SK-N-SH (cell line): Measurements from ENCODE around the gene SETD7. TPM values are rescaled to one million over a fixed set of nuclear protein-coding genes. Genes with fewer than 3 reads are reported as not detected.

Experiments
- CTCF ChIA-PET: fragments of 300-600, 350-600 bp; formaldehyde crosslinking; extraction: SDS; loops from one replicate; lab custom pipeline; 2021; lab: Yijun Ruan, JAX
- POLR2A ChIA-PET: fragments of 350-600 bp; sonication (Branson Sonifier 250); formaldehyde crosslinking; extraction: SDS; loops from one replicate; lab custom pipeline; 2020; ENCODE audit warnings: antibody characterized with exemption, inconsistent platforms; lab: Yijun Ruan, JAX
- DNase-seq: peaks from one replicate; pipeline ENCODE4 v3.0.0; 2012
- H2AFZ ChIP-seq: fragments of 200-600 bp; sonication (generic); 2 replicates; pipeline ENCODE4 v1.8.1; 2016; ENCODE audit warnings: antibody characterized with exemption, mild to moderate bottlenecking, low read depth
- H3F3A ChIP-seq: fragments of 200-600 bp; sonication (generic); replicated peaks from 2 replicates; pipeline ENCODE3; 2016; ENCODE audit warnings: antibody characterized with exemption, mild to moderate bottlenecking; ENCODE audit not compliant: insufficient read depth
- H3K27ac ChIP-seq, 2 experiments: fragments of 200-500 bp in 1 of 2; fragments of 200-600 bp in 1 of 2; sonication (Bioruptor generic) in 1 of 2; sonication (generic), shearing (Covaris generic) in 1 of 2; 2 replicates each; pipeline versions ENCODE4 v1.5.1 to v1.6.1; 2014 to 2016; ENCODE audit warnings: low read depth in 2 of 2, inconsistent platforms in 1 of 2, low read length in 1 of 2, mild to moderate bottlenecking in 1 of 2, mixed read lengths in 1 of 2
- H3K27me3 ChIP-seq: fragments of 200-600 bp; sonication (generic), shearing (Covaris generic); 2 replicates; pipeline ENCODE4 v1.6.1; 2016; ENCODE audit warnings: mixed run types; ENCODE audit not compliant: insufficient read depth
- H3K36me3 ChIP-seq, 2 experiments: fragments of 200-500 bp in 1 of 2; fragments of 200-600 bp in 1 of 2; sonication (Bioruptor generic) in 1 of 2; sonication (generic) in 1 of 2; replicated peaks in 1 of 2; 2 replicates each; pipeline versions ENCODE3 to v1.5.1; 2014 to 2016; ENCODE audit warnings: low read length in 1 of 2, mild to moderate bottlenecking in 1 of 2; ENCODE audit not compliant: insufficient read depth in 2 of 2, control insufficient read depth in 1 of 2
- H3K4me1 ChIP-seq, 2 experiments: fragments of 200-500 bp in 1 of 2; fragments of 200-600 bp in 1 of 2; sonication (Bioruptor generic) in 1 of 2; sonication (generic), shearing (Covaris generic) in 1 of 2; 2 replicates each; pipeline versions ENCODE4 v1.5.1 to v1.6.1; 2014 to 2016; ENCODE audit warnings: low read depth in 1 of 2, low read length in 1 of 2, mixed run types in 1 of 2; ENCODE audit not compliant: insufficient read depth in 2 of 2, control insufficient read depth in 1 of 2
- H3K4me2 ChIP-seq: fragments of 200-600 bp; sonication (generic), shearing (Covaris generic); 2 replicates; pipeline ENCODE4 v1.6.1; 2017; ENCODE audit warnings: mixed run types
- H3K4me3 ChIP-seq, 2 experiments: fragments of 200-500 bp in 1 of 2; fragments of 200-600 bp in 1 of 2; sonication (Bioruptor generic) in 1 of 2; sonication (generic), shearing (Covaris generic) in 1 of 2; 2 replicates each; pipeline versions ENCODE4 v1.5.1 to v1.8.1; 2014 to 2016; ENCODE audit warnings: low read depth in 2 of 2, inconsistent platforms in 1 of 2, low read length in 1 of 2, mild to moderate bottlenecking in 1 of 2, mixed read lengths in 1 of 2, moderate library complexity in 1 of 2
- H3K79me2 ChIP-seq: fragments of 200-600 bp; sonication (generic); 2 replicates; pipeline ENCODE4 v1.8.1; 2017; ENCODE audit warnings: mild to moderate bottlenecking; ENCODE audit not compliant: insufficient read depth
- H3K9ac ChIP-seq: fragments of 200-600 bp; sonication (generic); 2 replicates; pipeline ENCODE4 v1.6.1; 2017; ENCODE audit warnings: mixed run types
- H3K9me2 ChIP-seq: fragments of 200-600 bp; sonication (generic); 2 replicates; pipeline ENCODE4 v1.6.1; 2017; ENCODE audit warnings: mixed run types
- H3K9me3 ChIP-seq: fragments of 200-600 bp; sonication (generic); 2 replicates; pipeline ENCODE4 v1.6.1; 2017; ENCODE audit warnings: mixed run types, mild to moderate bottlenecking, moderate library complexity
- H4K20me1 ChIP-seq: fragments of 200-600 bp; sonication (generic); 2 replicates; pipeline ENCODE4 v1.6.1; 2017; ENCODE audit warnings: mild to moderate bottlenecking, mixed run types; ENCODE audit not compliant: insufficient read depth
- EP300 ChIP-seq, 2 experiments: IDR thresholded peaks; 2 replicates each; pipeline versions ENCODE4 v1.4.0 to v1.6.1; 2012; ENCODE audit warnings: borderline replicate concordance in 1 of 2, low read depth in 1 of 2, low read length in 1 of 2
- EZH2phosphoT487 ChIP-seq: fragments of 200-600 bp; sonication (generic); IDR thresholded peaks from 2 replicates; pipeline ENCODE4 v1.6.1; 2017; ENCODE audit warnings: low read depth, mixed run types, mild to moderate bottlenecking, antibody characterized with exemption, moderate library complexity, borderline replicate concordance
- FOSL2 ChIP-seq: IDR thresholded peaks from 2 replicates; pipeline ENCODE4 v1.4.0; 2012; ENCODE audit warnings: low read depth, mild to moderate bottlenecking, moderate library complexity, borderline replicate concordance
- FOXJ3 ChIP-seq: sonication (generic); formaldehyde crosslinking; IDR thresholded peaks from 2 replicates; pipeline ENCODE4 v1.5.1; 2020; ENCODE audit warnings: mild to moderate bottlenecking, missing genetic modification reagents
- GABPA ChIP-seq: IDR thresholded peaks from 2 replicates; pipeline ENCODE4 v1.4.0; 2012; ENCODE audit warnings: low read depth, mild to moderate bottlenecking
- GATA2 ChIP-seq: sonication (generic); formaldehyde crosslinking; IDR thresholded peaks from 2 replicates; pipeline ENCODE4 v1.5.0; 2020; ENCODE audit warnings: mild to moderate bottlenecking, missing genetic modification reagents
- JUND ChIP-seq: IDR thresholded peaks from 2 replicates; pipeline ENCODE4 v1.4.0; 2012
- NFIC ChIP-seq: IDR thresholded peaks from 2 replicates; pipeline ENCODE4 v1.4.0; 2012; ENCODE audit warnings: borderline replicate concordance
- NRF1 ChIP-seq: IDR thresholded peaks from 2 replicates; pipeline ENCODE4 v1.6.1; 2012; ENCODE audit warnings: low read depth, mild to moderate bottlenecking, low read length
- RAD21 ChIP-seq: IDR thresholded peaks from 2 replicates; pipeline ENCODE4 v1.6.1; 2012; ENCODE audit warnings: mild to moderate bottlenecking, low read length
- RXRA ChIP-seq: IDR thresholded peaks from 2 replicates; pipeline ENCODE4 v1.4.0; 2012; ENCODE audit warnings: low read depth, mild to moderate bottlenecking, borderline replicate concordance
- TAF1 ChIP-seq: IDR thresholded peaks from 2 replicates; pipeline ENCODE4 v1.6.1; 2012; ENCODE audit warnings: low read depth, mild to moderate bottlenecking, low read length, moderate library complexity, borderline replicate concordance
- TCF12 ChIP-seq: IDR thresholded peaks from 2 replicates; pipeline ENCODE4 v1.4.0; 2012
- YY1 ChIP-seq: IDR thresholded peaks from 2 replicates; pipeline ENCODE4 v1.4.0; 2012; ENCODE audit warnings: low read depth, mild to moderate bottlenecking
- WGBS: methylation state at CpG from one replicate; pipeline ENCODE4 v1.1.6; 2017; ENCODE audit warnings: low lambda C conversion rate; 5-methylcytosine and 5-hydroxymethylcytosine counted together
- polyA plus RNA-seq, 3 experiments: library from polyadenylated mRNA; depleted of rRNA; stranded (reverse); fragments of >200 nt; gene quantifications; 2 replicates each; pipeline ENCODE4 v1.2.3, GENCODE V29; 2012
- TF ChIP-seq, protein P1 (sequence below): fragments of 150-350 bp; IDR thresholded peaks from 2 replicates; pipeline ENCODE4 v1.6.1; 2016; ENCODE audit warnings: mild to moderate bottlenecking, low read depth, low read length
- TF ChIP-seq, protein P2 (sequence below): IDR thresholded peaks from 2 replicates; pipeline ENCODE4 v1.6.1; 2012; ENCODE audit warnings: mild to moderate bottlenecking, low read depth, low read length, moderate library complexity
- TF ChIP-seq, protein P3 (sequence below): IDR thresholded peaks from 2 replicates; pipeline ENCODE4; 2012
- TF ChIP-seq, protein P4 (sequence below): fragments of 150-350 bp; IDR thresholded peaks from 2 replicates; pipeline ENCODE4 v1.6.1; 2017; ENCODE audit warnings: antibody characterized with exemption, low read length, low read depth, borderline replicate concordance

Gene SETD7
- polyA plus RNA-seq, 1 of the 3 experiments (the other 2 are of a cell fraction) = 5.0 TPM

DNA sequence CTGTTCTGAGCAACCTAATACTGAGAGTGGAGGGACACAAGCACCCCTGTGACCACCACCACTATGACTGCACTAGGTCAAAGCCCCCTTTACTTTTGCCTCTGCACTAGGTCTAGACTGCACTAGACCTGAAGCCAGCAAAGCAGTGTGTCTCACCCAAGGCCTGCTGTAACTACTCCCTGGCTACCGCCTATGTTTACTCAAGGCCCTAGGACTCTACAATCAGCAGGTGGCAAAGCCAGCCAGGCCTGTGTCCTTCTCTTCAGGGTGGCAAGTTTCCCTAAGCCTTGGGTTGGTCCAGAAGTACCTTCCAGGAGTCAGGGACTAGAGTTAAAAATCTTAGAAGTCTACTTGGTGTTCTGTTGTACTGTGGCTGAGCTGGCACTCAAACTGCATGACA, 86.2 kb downstream of the SETD7 start:
- Histone ChIP-seq H2AFZ (no peak overlapping the region), H3K36me3 (peaks cover 14 to 27% of the 10 kb centered on the region in 2 experiments), H4K20me1 (no peaks in the 10 kb centered on the region), H3K9me2 (no peaks in the 10 kb centered on the region), H3K9me3 (no peaks in the 10 kb centered on the region; the same call in 1 of the 2 replicates), H3K9ac (no peak overlapping the region)
- 88% methylated on average over 1 of the region's 1 CpG for WGBS
- no peak for TF ChIP-seq GABPA
- no peak for TF ChIP-seq EZH2phosphoT487
- TF ChIP-seq, protein P1, sequence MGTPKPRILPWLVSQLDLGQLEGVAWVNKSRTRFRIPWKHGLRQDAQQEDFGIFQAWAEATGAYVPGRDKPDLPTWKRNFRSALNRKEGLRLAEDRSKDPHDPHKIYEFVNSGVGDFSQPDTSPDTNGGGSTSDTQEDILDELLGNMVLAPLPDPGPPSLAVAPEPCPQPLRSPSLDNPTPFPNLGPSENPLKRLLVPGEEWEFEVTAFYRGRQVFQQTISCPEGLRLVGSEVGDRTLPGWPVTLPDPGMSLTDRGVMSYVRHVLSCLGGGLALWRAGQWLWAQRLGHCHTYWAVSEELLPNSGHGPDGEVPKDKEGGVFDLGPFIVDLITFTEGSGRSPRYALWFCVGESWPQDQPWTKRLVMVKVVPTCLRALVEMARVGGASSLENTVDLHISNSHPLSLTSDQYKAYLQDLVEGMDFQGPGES = no peak
- no peak for TF ChIP-seq TAF1
- no peak for TF ChIP-seq RXRA
- TF ChIP-seq, protein P2, sequence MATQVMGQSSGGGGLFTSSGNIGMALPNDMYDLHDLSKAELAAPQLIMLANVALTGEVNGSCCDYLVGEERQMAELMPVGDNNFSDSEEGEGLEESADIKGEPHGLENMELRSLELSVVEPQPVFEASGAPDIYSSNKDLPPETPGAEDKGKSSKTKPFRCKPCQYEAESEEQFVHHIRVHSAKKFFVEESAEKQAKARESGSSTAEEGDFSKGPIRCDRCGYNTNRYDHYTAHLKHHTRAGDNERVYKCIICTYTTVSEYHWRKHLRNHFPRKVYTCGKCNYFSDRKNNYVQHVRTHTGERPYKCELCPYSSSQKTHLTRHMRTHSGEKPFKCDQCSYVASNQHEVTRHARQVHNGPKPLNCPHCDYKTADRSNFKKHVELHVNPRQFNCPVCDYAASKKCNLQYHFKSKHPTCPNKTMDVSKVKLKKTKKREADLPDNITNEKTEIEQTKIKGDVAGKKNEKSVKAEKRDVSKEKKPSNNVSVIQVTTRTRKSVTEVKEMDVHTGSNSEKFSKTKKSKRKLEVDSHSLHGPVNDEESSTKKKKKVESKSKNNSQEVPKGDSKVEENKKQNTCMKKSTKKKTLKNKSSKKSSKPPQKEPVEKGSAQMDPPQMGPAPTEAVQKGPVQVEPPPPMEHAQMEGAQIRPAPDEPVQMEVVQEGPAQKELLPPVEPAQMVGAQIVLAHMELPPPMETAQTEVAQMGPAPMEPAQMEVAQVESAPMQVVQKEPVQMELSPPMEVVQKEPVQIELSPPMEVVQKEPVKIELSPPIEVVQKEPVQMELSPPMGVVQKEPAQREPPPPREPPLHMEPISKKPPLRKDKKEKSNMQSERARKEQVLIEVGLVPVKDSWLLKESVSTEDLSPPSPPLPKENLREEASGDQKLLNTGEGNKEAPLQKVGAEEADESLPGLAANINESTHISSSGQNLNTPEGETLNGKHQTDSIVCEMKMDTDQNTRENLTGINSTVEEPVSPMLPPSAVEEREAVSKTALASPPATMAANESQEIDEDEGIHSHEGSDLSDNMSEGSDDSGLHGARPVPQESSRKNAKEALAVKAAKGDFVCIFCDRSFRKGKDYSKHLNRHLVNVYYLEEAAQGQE = no peak
- TF ChIP-seq GATA2 (CRISPR knock-in tag) = no peak
- TF ChIP-seq, all 33 proteins: peak for 0
- Histone ChIP-seq H3K27me3 (no peaks in the 10 kb centered on the region), H3K79me2 (peaks cover 64% of the 10 kb centered on the region), H3K4me2 (no peak overlapping the region), H3K4me1 (no peaks in the 10 kb centered on the region), H3K27ac (no peak overlapping the region), H3F3A (peaks cover 5% of the 10 kb centered on the region), H3K4me3 (no peak overlapping the region)
- CTCF ChIA-PET = interaction anchor here (0.9 kb wide), 1 partner anchor 27 kb away, joined by 3 read pairs; no protein-coding TSS in a partner anchor
- DNase-seq = no peak
- POLR2A ChIA-PET = no interaction called here

DNA sequence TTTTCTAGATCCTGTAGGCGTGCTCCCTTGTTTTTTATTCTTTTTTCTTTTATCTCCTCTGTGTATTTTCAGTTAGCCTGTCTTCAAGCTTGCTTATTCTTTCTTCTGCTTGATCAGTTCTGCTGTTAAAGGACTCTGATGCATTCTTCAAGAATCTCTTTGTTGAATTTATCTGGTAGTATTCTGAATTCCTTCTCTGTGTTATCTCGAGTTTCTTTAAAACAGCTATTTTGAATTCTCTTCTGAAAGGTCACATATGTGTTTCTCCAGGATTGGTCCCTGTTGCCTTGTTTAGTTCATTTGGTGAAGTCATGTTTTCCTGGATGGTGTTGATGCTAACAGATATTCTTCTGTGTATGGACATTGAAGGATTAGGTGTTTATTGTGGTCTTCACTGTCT, 86.8 kb downstream of the SETD7 start:
- H3K9me3 ChIP-seq = no peaks in the 10 kb centered on the region; the same call in 1 of the 2 replicates
- no peak overlapping the region for H3K27ac ChIP-seq
- H3K9me2 ChIP-seq = no peaks in the 10 kb centered on the region
- CTCF ChIA-PET = interaction anchor here (1.0 kb wide), 1 partner anchor 29 kb away, joined by 3 read pairs; no protein-coding TSS in a partner anchor
- no peak overlapping the region for H3K4me3 ChIP-seq
- H3K36me3 ChIP-seq = peaks cover 11 to 27% of the 10 kb centered on the region in 2 experiments
- H3K79me2 ChIP-seq = peaks cover 71% of the 10 kb centered on the region
- DNase-seq = no peak
- H3K27me3 ChIP-seq = no peaks in the 10 kb centered on the region
- H4K20me1 ChIP-seq = no peaks in the 10 kb centered on the region
- no peaks in the 10 kb centered on the region for H3K4me1 ChIP-seq
- no peak overlapping the region for H3K4me2 ChIP-seq
- TF ChIP-seq TCF12 = no peak
- TF ChIP-seq NRF1 = no peak
- TF ChIP-seq FOXJ3 (CRISPR knock-in tag) = no peak
- TF ChIP-seq RAD21 = no peak
- no peak for TF ChIP-seq JUND
- no peak for TF ChIP-seq EZH2phosphoT487
- TF ChIP-seq, protein P3, sequence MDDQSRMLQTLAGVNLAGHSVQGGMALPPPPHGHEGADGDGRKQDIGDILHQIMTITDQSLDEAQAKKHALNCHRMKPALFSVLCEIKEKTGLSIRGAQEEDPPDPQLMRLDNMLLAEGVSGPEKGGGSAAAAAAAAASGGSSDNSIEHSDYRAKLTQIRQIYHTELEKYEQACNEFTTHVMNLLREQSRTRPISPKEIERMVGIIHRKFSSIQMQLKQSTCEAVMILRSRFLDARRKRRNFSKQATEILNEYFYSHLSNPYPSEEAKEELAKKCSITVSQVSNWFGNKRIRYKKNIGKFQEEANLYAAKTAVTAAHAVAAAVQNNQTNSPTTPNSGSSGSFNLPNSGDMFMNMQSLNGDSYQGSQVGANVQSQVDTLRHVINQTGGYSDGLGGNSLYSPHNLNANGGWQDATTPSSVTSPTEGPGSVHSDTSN = no peak
- no peak for TF ChIP-seq EP300 (IDR thresholded peaks at IDR 0.05; ENCODE audit: borderline replicate concordance in 1 of 2, low read depth in 1 of 2, low read length in 1 of 2)
- TF ChIP-seq YY1 = no peak
- no peak for TF ChIP-seq TAF1
- TF ChIP-seq, protein P4, sequence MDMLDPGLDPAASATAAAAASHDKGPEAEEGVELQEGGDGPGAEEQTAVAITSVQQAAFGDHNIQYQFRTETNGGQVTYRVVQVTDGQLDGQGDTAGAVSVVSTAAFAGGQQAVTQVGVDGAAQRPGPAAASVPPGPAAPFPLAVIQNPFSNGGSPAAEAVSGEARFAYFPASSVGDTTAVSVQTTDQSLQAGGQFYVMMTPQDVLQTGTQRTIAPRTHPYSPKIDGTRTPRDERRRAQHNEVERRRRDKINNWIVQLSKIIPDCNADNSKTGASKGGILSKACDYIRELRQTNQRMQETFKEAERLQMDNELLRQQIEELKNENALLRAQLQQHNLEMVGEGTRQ = no peak
- no peak for TF ChIP-seq FOSL2
- TF ChIP-seq NFIC = no peak
- TF ChIP-seq, all 33 proteins: peak for 0
- no peaks in the 10 kb centered on the region for H3F3A ChIP-seq
- 83% methylated on average over 2 of the region's 2 CpGs for WGBS
- no peak overlapping the region for H3K9ac ChIP-seq
- H2AFZ ChIP-seq = no peak overlapping the region
- POLR2A ChIA-PET = no interaction called here
